ENCODE measurements around the gene KCNG2. TPM values are rescaled to one million over a fixed set of nuclear protein-coding genes. Genes with fewer than 3 reads are reported as not detected.

KCNG2 gene
- total RNA-seq, 4 donors from 2014 or later: 0.27 TPM; not detected in 3

- Histone ChIP-seq H3K9me3 (no peaks in the 10 kb centered on the region), H3K36me3 (no peaks in the 10 kb centered on the region), H3K4me3 (no peak overlapping the region), H3K27me3 (peaks cover 91% of the 10 kb centered on the region), H3K4me1 (peaks cover 0 to 15% (median 7%) of the 10 kb centered on the region in 3 donors), H3K27ac (no peak overlapping the region)
- no peak for ATAC-seq
- TF ChIP-seq POLR2A (IDR thresholded peaks at IDR 0.05): no peak
- TF ChIP-seq CTCF (IDR thresholded peaks at IDR 0.05): no peak
- TF ChIP-seq EP300 (IDR thresholded peaks at IDR 0.05): no peak
- no peak for TF ChIP-seq POLR2AphosphoS5 (IDR thresholded peaks at IDR 0.05)
- WGBS, 2 donors (ENCODE audit: low coverage in 1 of 2): 33 to 43% methylated on average over 6 to 30 of the region's 32 CpGs
These were observed 12.6 kb upstream of the KCNG2 start for GRCh38 chr18:79784965-79785770.

- Histone ChIP-seq H3K27ac (no peak overlapping the region), H3K4me1 (peaks cover 0 to 15% (median 7%) of the 10 kb centered on the region in 3 donors), H3K36me3 (no peaks in the 10 kb centered on the region), H3K9me3 (no peaks in the 10 kb centered on the region), H3K4me3 (no peak overlapping the region), H3K27me3 (peaks cover 94% of the 10 kb centered on the region)
- TF ChIP-seq POLR2AphosphoS5 (IDR thresholded peaks at IDR 0.05): no peak
- TF ChIP-seq POLR2A (IDR thresholded peaks at IDR 0.05): no peak
- no peak for TF ChIP-seq CTCF (IDR thresholded peaks at IDR 0.05)
- no peak for TF ChIP-seq EP300 (IDR thresholded peaks at IDR 0.05)
- no peak for ATAC-seq
- WGBS, 2 donors (ENCODE audit: low coverage in 1 of 2): 75 to 88% methylated on average over 1 of the region's 12 CpGs
These were observed 11.9 kb upstream of the KCNG2 start for GRCh38 chr18:79785831-79786230.

GRCh38 chr18:79786304-79786703, 11.4 kb upstream of the KCNG2 start:
- 96% methylated on average over 4 of the region's 14 CpGs; no CpG with 5 or more reads in 1 of the 2 donors for WGBS, 2 donors (ENCODE audit: low coverage in 1 of 2)
- Histone ChIP-seq H3K27ac (no peak overlapping the region), H3K9me3 (no peaks in the 10 kb centered on the region), H3K36me3 (no peaks in the 10 kb centered on the region), H3K4me1 (peaks cover 0 to 15% (median 7%) of the 10 kb centered on the region in 3 donors), H3K27me3 (peaks cover 94% of the 10 kb centered on the region), H3K4me3 (no peak overlapping the region)
- TF ChIP-seq CTCF (IDR thresholded peaks at IDR 0.05) (no peak), POLR2AphosphoS5 (IDR thresholded peaks at IDR 0.05) (no peak), POLR2A (IDR thresholded peaks at IDR 0.05) (no peak), EP300 (IDR thresholded peaks at IDR 0.05) (no peak)
- ATAC-seq: no peak

- H3K36me3 ChIP-seq: no peaks in the 10 kb centered on the region
- TF ChIP-seq POLR2A (IDR thresholded peaks at IDR 0.05) (no peak), EP300 (IDR thresholded peaks at IDR 0.05) (no peak), POLR2AphosphoS5 (IDR thresholded peaks at IDR 0.05) (no peak), CTCF (IDR thresholded peaks at IDR 0.05) (no peak)
- no peak overlapping the region for H3K4me3 ChIP-seq
- H3K4me1 ChIP-seq: peaks cover 0 to 15% (median 7%) of the 10 kb centered on the region in 3 donors
- no peak for ATAC-seq
- 74 to 82% methylated on average over 9 to 11 of the region's 22 CpGs for WGBS, 2 donors (ENCODE audit: low coverage in 1 of 2)
- H3K27ac ChIP-seq: no peak overlapping the region
- H3K9me3 ChIP-seq: no peaks in the 10 kb centered on the region
- peaks cover 96% of the 10 kb centered on the region for H3K27me3 ChIP-seq
These were observed 10.8 kb upstream of the KCNG2 start for GRCh38 chr18:79786786-79787526.

Data from gastroesophageal sphincter (tissue), 4 donors.